WTC11 (cell line): ENCODE measurements around the gene CYP27B1. TPM values are rescaled to one million over a fixed set of nuclear protein-coding genes. Genes with fewer than 3 reads are reported as not detected.

Source experiments
- ATAC-seq: fragments of 200-7000 bp; cut with Tn5 transposase; 2 replicates; pipeline ENCODE4 v1.10.0; 2021; ENCODE audit warnings: mild to moderate bottlenecking, moderate library complexity
- CTCF ChIA-PET: fragments of 300-600 bp; sonication (Branson Sonifier 250); formaldehyde crosslinking; loops from one replicate; lab custom pipeline; 2021; ENCODE audit warnings: antibody characterized with exemption; lab: Charles Lee
- POLR2A ChIA-PET: fragments of 350-600 bp; sonication (Branson Sonifier 250); formaldehyde crosslinking; loops from one replicate; lab custom pipeline; 2021; ENCODE audit warnings: antibody characterized with exemption; lab: Charles Lee
- DNase-seq: peaks from one replicate; pipeline ENCODE4 v3.0.0; 2021; ENCODE audit warnings: low spot score
- H3K27ac Mint-ChIP-seq: 2 replicates; pipeline ENCODE4 v1.8.0; 2021; ENCODE audit warnings: mixed read lengths
- H3K27me3 Mint-ChIP-seq: 2 replicates; pipeline ENCODE4 v1.8.0; 2021; ENCODE audit warnings: low read depth, mild to moderate bottlenecking, moderate library complexity, mixed read lengths
- H3K36me3 Mint-ChIP-seq: 2 replicates; pipeline ENCODE4 v1.8.0; 2021; ENCODE audit warnings: mixed read lengths
- H3K4me1 Mint-ChIP-seq: 2 replicates; pipeline ENCODE4 v1.8.0; 2022; ENCODE audit warnings: mixed read lengths
- H3K4me3 Mint-ChIP-seq: 2 replicates; pipeline ENCODE4 v1.8.0; 2021; ENCODE audit warnings: mild to moderate bottlenecking, moderate library complexity, mixed read lengths
- H3K9me3 Mint-ChIP-seq: 2 replicates; pipeline ENCODE4 v1.8.0; 2021; ENCODE audit warnings: mixed read lengths
- ATF1 ChIP-seq: sonication (generic); formaldehyde crosslinking; IDR thresholded peaks from 2 replicates; pipeline ENCODE4 v1.8.1; 2023; ENCODE audit warnings: mild to moderate bottlenecking, moderate library complexity, missing genetic modification reagents
- CREB1 ChIP-seq: sonication (generic); formaldehyde crosslinking; IDR thresholded peaks from 2 replicates; pipeline ENCODE4 v1.8.0; 2023; ENCODE audit warnings: mild to moderate bottlenecking, missing genetic modification reagents
- EMX1 ChIP-seq: fragments of 250-450 bp; sonication (Bioruptor Pico); IDR thresholded peaks from 2 replicates; pipeline ENCODE4 v1.8.0; 2021; ENCODE audit warnings: mild to moderate bottlenecking
- GABPB1 ChIP-seq: sonication (generic); formaldehyde crosslinking; IDR thresholded peaks from 2 replicates; pipeline ENCODE4 v1.8.1; 2023; ENCODE audit warnings: mild to moderate bottlenecking, missing genetic modification reagents
- MAX ChIP-seq: sonication (generic); formaldehyde crosslinking; IDR thresholded peaks from 2 replicates; pipeline ENCODE4 v1.8.0; 2022; ENCODE audit warnings: mild to moderate bottlenecking, missing genetic modification reagents
- PRDM15 ChIP-seq: sonication (generic); formaldehyde crosslinking; IDR thresholded peaks from 2 replicates; pipeline ENCODE4 v1.8.0; 2022; ENCODE audit warnings: missing genetic modification reagents
- PRRX2 ChIP-seq: fragments of 250-450 bp; sonication (Bioruptor Pico); IDR thresholded peaks from 2 replicates; pipeline ENCODE4 v1.8.0; 2021; ENCODE audit warnings: mild to moderate bottlenecking
- SP1 ChIP-seq: sonication (generic); formaldehyde crosslinking; conservative IDR thresholded peaks from 2 replicates; pipeline ENCODE4 v1.8.1; 2022; ENCODE audit warnings: missing genetic modification reagents
- ZNF138 ChIP-seq: sonication (generic); formaldehyde crosslinking; conservative IDR thresholded peaks from 2 replicates; pipeline ENCODE4 v1.8.1; 2022; ENCODE audit warnings: mild to moderate bottlenecking, moderate library complexity, missing genetic modification reagents
- ZNF317 ChIP-seq: sonication (generic); formaldehyde crosslinking; IDR thresholded peaks from 2 replicates; pipeline ENCODE4 v1.8.1; 2023; ENCODE audit warnings: low read depth, mild to moderate bottlenecking, moderate library complexity, missing genetic modification reagents, borderline replicate concordance
- ZNF425 ChIP-seq: fragments of 250-450 bp; sonication (Bioruptor Pico); conservative IDR thresholded peaks from 2 replicates; pipeline ENCODE4 v1.9.0; 2021; ENCODE audit warnings: mild to moderate bottlenecking
- total RNA-seq: library from RNA; stranded (reverse); gene quantifications from 3 replicates; pipeline ENCODE4 v1.2.3, GENCODE V29; 2021

Gene CYP27B1
- total RNA-seq, 1 experiment from 2014 or later, result 2.1 TPM

GRCh38 chr12:57815177-57816000 is 48.5 kb upstream of the CYP27B1 start:
- TF ChIP-seq CREB1 (no peak), ZNF317 (CRISPR knock-in tag) (peak; percentile 71), MAX (CRISPR knock-in tag) (0 out of 2 replicates have a peak, but pooled peaks have one; percentile 36), ZNF425 (CRISPR knock-in tag) (no peak), PRDM15 (peak; percentile 70; the same call in 1 of the 2 replicates)
- peak overlapping the region; percentile 33 for H3K4me3 Mint-ChIP-seq
- no peaks in the 10 kb centered on the region; the same call in 1 of the 2 replicates for H3K27me3 Mint-ChIP-seq
- H3K36me3 Mint-ChIP-seq, result no peaks in the 10 kb centered on the region
- CTCF ChIA-PET, result interaction anchor here (0.6 to 4.7 kb wide), 23 partner anchors 10 to 122 kb away, joined by 3 to 60 read pairs (median 4); partner anchors contain the start of genes CYP27B1 and TSFM
- ATAC-seq (peak; percentile 94), DNase-seq (peak; percentile 57)
- POLR2A ChIA-PET, result interaction anchor here (1.0 kb wide), 2 partner anchors 12 to 30 kb away, joined by 3 to 4 read pairs; no protein-coding TSS in a partner anchor
- no peak overlapping the region for H3K27ac Mint-ChIP-seq
- peaks cover 8% of the 10 kb centered on the region; the same call in 1 of the 2 replicates for H3K4me1 Mint-ChIP-seq
- H3K9me3 Mint-ChIP-seq, result no peaks in the 10 kb centered on the region

GRCh38 chr12:57813971-57814772 is 47.3 kb upstream of the CYP27B1 start:
- no peaks in the 10 kb centered on the region; the same call in 1 of the 2 replicates for H3K27me3 Mint-ChIP-seq
- no peak for TF ChIP-seq ATF1 (CRISPR knock-in tag)
- no peak for TF ChIP-seq SP1 (CRISPR knock-in tag)
- no peak for TF ChIP-seq PRRX2 (CRISPR knock-in tag)
- TF ChIP-seq EMX1 (CRISPR knock-in tag), result no peak
- TF ChIP-seq GABPB1 (CRISPR knock-in tag), result peak; percentile 96
- no peak for TF ChIP-seq ZNF138 (CRISPR knock-in tag)
- TF ChIP-seq, all 79 proteins: peak for 1
- ChIA-PET POLR2A (interaction anchor here (0.9 kb wide), 1 partner anchor 33 kb away, joined by 3 read pairs; the partner anchor contains the start of gene CTDSP2), CTCF (interaction anchor here (0.9 to 4.7 kb wide), 9 partner anchors 12 to 99 kb away, joined by 3 to 60 read pairs (median 8); partner anchors contain the start of gene TSFM)
- ATAC-seq (no peak; the same call in 1 of the 2 replicates), DNase-seq (no peak)
- Mint-ChIP-seq H3K4me1 (peaks cover 8% of the 10 kb centered on the region; the same call in 1 of the 2 replicates), H3K9me3 (no peaks in the 10 kb centered on the region), H3K27ac (no peak overlapping the region), H3K4me3 (0 out of 2 replicates have a peak overlapping the region, but pooled peaks have one; percentile 33), H3K36me3 (no peaks in the 10 kb centered on the region)
